HCT116 (cell line): ENCODE results near the gene PKNOX2. TPM values are rescaled to one million over a fixed set of nuclear protein-coding genes. Genes with fewer than 3 reads are reported as not detected.

Source experiments
- ATAC-seq: fragments of 200-7000 bp; cut with Tn5 transposase; 2 replicates; pipeline ENCODE4 v1.9.1; 2020; ENCODE audit warnings: mild to moderate bottlenecking, moderate library complexity
- BruUV-seq: library from RNA; stranded (reverse); fragments of 400-500 nt; replicated peaks from 2 replicates; lab custom pipeline; 2021; lab: Mats Ljungman, UMichigan
- CTCF ChIA-PET: fragments of 300-600 bp; sonication (Branson Sonifier 250); formaldehyde crosslinking; loops from one replicate; lab custom pipeline; 2021; ENCODE audit warnings: antibody characterized with exemption; lab: Charles Lee
- POLR2A ChIA-PET: fragments of 300-600, 350-600 bp; sonication (Branson Sonifier 250); formaldehyde crosslinking; loops from one replicate; lab custom pipeline; 2021; ENCODE audit warnings: antibody characterized with exemption; lab: Charles Lee
- RAD21 ChIA-PET, 2 experiments: fragments of 300-600 bp; sonication (Branson Sonifier 250); formaldehyde crosslinking; loops; one replicate each; lab custom pipeline; 2023; ENCODE audit warnings: low total read pairs in 2 of 2; ENCODE audit not compliant: uncharacterized antibody in 2 of 2, unreplicated experiment in 2 of 2, low non-redundant PET in 1 of 2; lab: Charles Lee
- DNase-seq: peaks from one replicate; pipeline ENCODE4 v3.0.0-alpha.2; 2010; ENCODE audit warnings: low read depth, low spot score
- H2AFZ ChIP-seq: fragments of 200-600 bp; shearing (Covaris generic), sonication (generic); 2 replicates; pipeline ENCODE4 v1.6.1; 2017; ENCODE audit warnings: low read depth, mixed run types, mixed read lengths, antibody characterized with exemption, low read length; ENCODE audit not compliant: poor library complexity, severe bottlenecking
- H3K27ac ChIP-seq: 2 replicates; pipeline ENCODE4 v1.5.1; 2012; ENCODE audit warnings: low read depth, low read length
- H3K27me3 ChIP-seq: fragments of 200-600 bp; sonication (generic); 2 replicates; pipeline ENCODE4 v1.6.1; 2016; ENCODE audit warnings: mixed run types, low read length, mixed read lengths; ENCODE audit not compliant: insufficient read depth
- H3K36me3 ChIP-seq, 2 experiments: fragments of 200-500 bp in 1 of 2; fragments of 200-600 bp in 1 of 2; sonication (Bioruptor generic) in 1 of 2; sonication (generic) in 1 of 2; 2 replicates each; pipeline versions ENCODE4 v1.5.1 to v1.6.1; 2014 to 2016; ENCODE audit warnings: low read length in 2 of 2, inconsistent platforms in 1 of 2, mixed read lengths in 1 of 2, mixed run types in 1 of 2; ENCODE audit not compliant: insufficient read depth in 2 of 2, control insufficient read depth in 1 of 2
- H3K4me1 ChIP-seq, 2 experiments: fragments of 200-600 bp in 1 of 2; sonication (generic) in 1 of 2; 2 replicates each; pipeline versions ENCODE4 v1.5.1 to v1.6.1; 2012 to 2017; ENCODE audit warnings: low read length in 2 of 2, inconsistent platforms in 1 of 2, mild to moderate bottlenecking in 1 of 2, mixed read lengths in 1 of 2, mixed run types in 1 of 2, moderate library complexity in 1 of 2; ENCODE audit not compliant: insufficient read depth in 2 of 2, control insufficient read depth in 1 of 2
- H3K4me2 ChIP-seq: fragments of 200-600 bp; sonication (generic); 2 replicates; pipeline ENCODE4 v1.6.1; 2017; ENCODE audit warnings: mixed run types, low read length, mixed read lengths
- H3K4me3 ChIP-seq, 2 experiments: fragments of 200-600 bp in 1 of 2; sonication (generic) in 1 of 2; replicated peaks in 1 of 2; 2 replicates each; pipeline ENCODE4 v1.5.1; 2011 to 2016; ENCODE audit warnings: low read length in 2 of 2, control low read depth in 1 of 2, low read depth in 1 of 2, mild to moderate bottlenecking in 1 of 2, mixed read lengths in 1 of 2, mixed run types in 1 of 2
- H3K79me2 ChIP-seq: fragments of 200-600 bp; sonication (generic); 2 replicates; pipeline ENCODE4 v1.6.1; 2017; ENCODE audit warnings: mild to moderate bottlenecking, mixed run types, low read length, moderate library complexity, mixed read lengths; ENCODE audit not compliant: insufficient read depth
- H3K9ac ChIP-seq: fragments of 200-600 bp; sonication (generic); 2 replicates; pipeline ENCODE4 v1.6.1; 2016; ENCODE audit warnings: low read length, mixed read lengths
- H3K9me2 ChIP-seq: fragments of 200-600 bp; sonication (generic), shearing (Covaris generic); 2 replicates; pipeline ENCODE4 v1.6.1; 2017; ENCODE audit warnings: mixed run types, mild to moderate bottlenecking, moderate library complexity; ENCODE audit not compliant: insufficient read depth
- H3K9me3 ChIP-seq, 2 experiments: fragments of 200-500 bp in 1 of 2; fragments of 200-600 bp in 1 of 2; sonication (Bioruptor generic) in 1 of 2; sonication (generic) in 1 of 2; 2 replicates each; pipeline ENCODE4 v1.6.1; 2014 to 2017; ENCODE audit warnings: low read length in 2 of 2, mixed read lengths in 2 of 2, inconsistent platforms in 1 of 2, low read depth in 1 of 2, mild to moderate bottlenecking in 1 of 2, mixed run types in 1 of 2, moderate library complexity in 1 of 2; ENCODE audit not compliant: control insufficient read depth in 1 of 2, insufficient read depth in 1 of 2
- H4K20me1 ChIP-seq: fragments of 200-600 bp; sonication (generic), shearing (Covaris generic); 2 replicates; pipeline ENCODE4 v1.6.1; 2017; ENCODE audit warnings: mixed run types, mild to moderate bottlenecking, moderate library complexity; ENCODE audit not compliant: insufficient read depth
- CBX3 ChIP-seq: IDR thresholded peaks from 2 replicates; pipeline ENCODE4 v1.6.1; 2012; ENCODE audit warnings: low read depth
- CEBPB ChIP-seq: IDR thresholded peaks from 2 replicates; pipeline ENCODE4 v1.6.1; 2012; ENCODE audit warnings: low read depth
- CTCF ChIP-seq, 3 experiments: fragments of 200-600 bp in 1 of 3; sonication (generic) in 1 of 3; IDR thresholded peaks in 2 of 3; conservative IDR thresholded peaks in 1 of 3; 2 replicates each; pipeline ENCODE4 v1.5.1; 2012 to 2017; ENCODE audit warnings: low read depth in 2 of 3, low read length in 2 of 3, antibody characterized with exemption in 1 of 3, borderline replicate concordance in 1 of 3, control low read depth in 1 of 3, mild to moderate bottlenecking in 1 of 3, mixed read lengths in 1 of 3, mixed run types in 1 of 3, moderate library complexity in 1 of 3; ENCODE audit not compliant: insufficient read depth in 1 of 3
- EGR1 ChIP-seq: IDR thresholded peaks from 2 replicates; pipeline ENCODE4 v1.6.1; 2012; ENCODE audit warnings: low read depth
- EZH2 ChIP-seq: fragments of 200-600 bp; sonication (generic); IDR thresholded peaks from 2 replicates; pipeline ENCODE4 v1.6.1; 2017; ENCODE audit warnings: antibody characterized with exemption, mixed run types
- EZH2phosphoT487 ChIP-seq: fragments of 200-600 bp; IDR thresholded peaks from 2 replicates; pipeline ENCODE4 v1.6.1; 2018; ENCODE audit warnings: antibody characterized with exemption, borderline replicate concordance
- JUND ChIP-seq: IDR thresholded peaks from 2 replicates; pipeline ENCODE4 v1.6.1; 2012
- MAX ChIP-seq: IDR thresholded peaks from 2 replicates; pipeline ENCODE4 v1.6.1; 2012
- RAD21 ChIP-seq: IDR thresholded peaks from 2 replicates; pipeline ENCODE4 v1.6.1; 2012; ENCODE audit warnings: low read depth, mild to moderate bottlenecking
- SIN3A ChIP-seq: IDR thresholded peaks from 2 replicates; pipeline ENCODE4 v1.6.1; 2012; ENCODE audit warnings: low read depth
- intact Hi-C: fragments of 100-400 bp; cut with micrococcal nuclease; formaldehyde crosslinking; loops from 2 replicates; pipeline ENCODE4 v1.10.0; 2022
- total RNA-seq: library from RNA; stranded (reverse); gene quantifications from one replicate; pipeline ENCODE4 v1.2.1, GENCODE V29; 2021; ENCODE audit not compliant: unreplicated experiment

The PKNOX2 gene
- total RNA-seq, 1 experiment from 2014 or later = 0.20 TPM

GRCh38 chr11:125393331-125393730 is 228.8 kb downstream of the PKNOX2 start:
- ChIA-PET CTCF (no interaction called here), POLR2A (no interaction called here)
- BruUV-seq = no TSS peak
- Histone ChIP-seq H3K36me3 (no peaks in the 10 kb centered on the region), H3K27ac (no peak overlapping the region), H3K9me2 (no peaks in the 10 kb centered on the region), H3K9ac (no peak overlapping the region), H3K79me2 (no peaks in the 10 kb centered on the region), H3K4me2 (no peak overlapping the region), H3K4me1 (no peaks in the 10 kb centered on the region)
- ATAC-seq (peak; percentile 84), DNase-seq (no peak)
- TF ChIP-seq RAD21 (peak; percentile 19; the same call in 1 of the 2 replicates), CTCF (IDR thresholded peaks at IDR 0.05 in 2 of 3, conservative IDR thresholded peaks at IDR 0.05 in 1 of 3; ENCODE audit: borderline replicate concordance in 1 of 3, insufficient read depth in 1 of 3, low read depth in 2 of 3, low read length in 2 of 3) (peak in 2 of 3 experiments; percentile 20 to 40; a peak in 3 of 6 replicates), CBX3 (no peak)
- TF ChIP-seq, all 23 proteins: peak for 2
- intact Hi-C loops = no loop called here
- H3K27me3 ChIP-seq = peaks cover 43% of the 10 kb centered on the region
- H3K9me3 ChIP-seq = no peaks in the 10 kb centered on the region
- no peaks in the 10 kb centered on the region for H4K20me1 ChIP-seq
- RAD21 ChIA-PET = no interaction called here
- H3K4me3 ChIP-seq = no peak overlapping the region
- H2AFZ ChIP-seq = no peak overlapping the region

- H2AFZ ChIP-seq = no peak overlapping the region
- ChIA-PET RAD21 (no interaction called here), POLR2A (no interaction called here), CTCF (interaction anchor here (1.1 kb wide), 1 partner anchor 48 kb away, joined by 3 read pairs; no protein-coding TSS in a partner anchor)
- H3K4me3 ChIP-seq = no peak overlapping the region
- H3K27ac ChIP-seq = no peak overlapping the region
- no peaks in the 10 kb centered on the region for H3K9me3 ChIP-seq
- DNase-seq (no peak), ATAC-seq (no peak)
- BruUV-seq = no TSS peak
- H3K4me2 ChIP-seq = no peak overlapping the region
- intact Hi-C loops = no loop called here
- no peak for TF ChIP-seq SIN3A
- TF ChIP-seq EZH2 = no peak
- TF ChIP-seq JUND = no peak
- TF ChIP-seq EGR1 = no peak
- TF ChIP-seq CEBPB = no peak
- no peak for TF ChIP-seq MAX
- TF ChIP-seq EZH2phosphoT487 = no peak
- H3K79me2 ChIP-seq = no peaks in the 10 kb centered on the region
- peaks cover 43% of the 10 kb centered on the region for H3K27me3 ChIP-seq
- H3K9me2 ChIP-seq = no peaks in the 10 kb centered on the region
- no peaks in the 10 kb centered on the region for H4K20me1 ChIP-seq
- H3K36me3 ChIP-seq = no peaks in the 10 kb centered on the region
- no peaks in the 10 kb centered on the region for H3K4me1 ChIP-seq
- H3K9ac ChIP-seq = no peak overlapping the region
These were observed 229.7 kb downstream of the PKNOX2 start for GRCh38 chr11:125394296-125394695.
